ENCODE measurements around the gene REC114. TPM values are rescaled to one million over a fixed set of nuclear protein-coding genes. Genes with fewer than 3 reads are reported as not detected.

Gene REC114
- polyA plus RNA-seq, 1 donor (not counting 4 experiments of a cell fraction or from before 2014, with no cell fraction given) = not detected

DNA sequence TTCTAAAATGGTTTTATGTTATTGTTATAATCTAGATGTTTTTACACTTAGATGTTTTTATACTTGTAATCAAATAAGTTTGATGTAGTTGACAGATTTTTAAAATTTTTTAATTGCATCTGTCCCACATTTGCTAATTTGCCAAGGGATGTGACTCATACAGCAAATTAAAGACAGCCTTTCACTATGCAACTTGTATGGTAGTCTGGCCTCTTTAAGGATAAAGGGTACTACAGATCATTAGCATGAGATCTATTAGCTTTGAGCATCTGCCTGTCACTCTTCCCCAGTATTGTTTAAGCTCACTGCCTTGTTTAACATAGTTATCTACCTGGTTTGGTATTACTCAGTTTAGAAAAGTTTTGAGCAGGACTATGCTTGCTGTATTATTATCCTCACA is 107.2 kb downstream of the REC114 start:
- no peaks in the 10 kb centered on the region for H4K20me1 ChIP-seq (ENCODE audit: control insufficient read depth, extremely low read depth, insufficient read depth, low read length)
- H3K9ac ChIP-seq (ENCODE audit: control insufficient read depth, extremely low read depth, insufficient read depth, low read length) = no peak overlapping the region
- H3K4me2 ChIP-seq (ENCODE audit: control insufficient read depth, extremely low read depth, insufficient read depth, low read depth, low read length) = no peak overlapping the region
- H3K27ac ChIP-seq (ENCODE audit: control insufficient read depth, insufficient read depth, low read length) = no peak overlapping the region
- H3K36me3 ChIP-seq (ENCODE audit: control insufficient read depth in 2 of 2, extremely low read depth in 1 of 2, insufficient read depth in 2 of 2, low read length in 2 of 2) = peaks cover 5 to 7% of the 10 kb centered on the region in 2 experiments
- no peak overlapping the region for H3K4me3 ChIP-seq (ENCODE audit: control insufficient read depth in 2 of 3, extremely low read depth in 1 of 3, insufficient read depth in 2 of 3, low read depth in 1 of 3, low read length in 3 of 3)
- DNase-seq (ENCODE audit: low read depth, low spot score) (no peak), FAIRE-seq (no peak)
- no peaks in the 10 kb centered on the region for H3K4me1 ChIP-seq (ENCODE audit: control insufficient read depth, extremely low read depth, insufficient read depth, low read length)
- H3K27me3 ChIP-seq (ENCODE audit: control insufficient read depth, extremely low read depth, insufficient read depth, low read length) = no peaks in the 10 kb centered on the region
- no peaks in the 10 kb centered on the region for H3K79me2 ChIP-seq (ENCODE audit: control insufficient read depth, insufficient read depth, low read length)
- H3K9me3 ChIP-seq (ENCODE audit: control insufficient read depth, low read depth, low read length) = no peaks in the 10 kb centered on the region
- no peaks in the 10 kb centered on the region for H3K9me1 ChIP-seq (ENCODE audit: control insufficient read depth, extremely low read depth, insufficient read depth, low read length)
- H2AFZ ChIP-seq (ENCODE audit: control insufficient read depth, low read length) = no peak overlapping the region
- dilution Hi-C loops (cut with MboI; ENCODE audit: extremely low pct_ligation_motif_present, low sequenced_read_pairs) = no loop called here
- TF ChIP-seq CTCF (optimal IDR thresholded peaks at IDR 0.05 in 1 of 3, IDR thresholded peaks at IDR 0.05 in 1 of 3, conservative IDR thresholded peaks at IDR 0.05 in 1 of 3; ENCODE audit: extremely low read depth in 1 of 3, insufficient read depth in 2 of 3, low read length in 3 of 3) (no peak), EZH2 (IDR thresholded peaks at IDR 0.05; ENCODE audit: low read length) (no peak)

DNA sequence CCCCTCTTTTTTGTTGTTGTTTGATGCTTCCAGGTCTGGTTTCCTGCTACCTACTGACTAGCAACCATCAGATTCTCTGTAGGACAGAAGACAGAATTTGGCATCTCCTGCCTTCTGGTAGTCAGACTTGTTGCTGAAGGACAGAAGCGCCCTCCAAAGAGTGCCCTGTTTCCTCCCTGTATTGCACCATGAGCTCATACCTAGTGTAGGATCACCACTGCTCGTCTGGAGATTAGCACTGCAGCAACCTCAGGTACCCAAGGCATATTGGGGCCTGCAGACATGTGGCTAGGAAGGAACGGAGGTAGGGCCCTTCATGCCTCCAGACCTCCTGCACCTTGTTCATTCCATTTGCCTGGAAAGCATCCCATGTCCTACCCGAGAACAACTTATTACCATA is 112.1 kb downstream of the REC114 start:
- Histone ChIP-seq H3K9ac (ENCODE audit: control insufficient read depth, extremely low read depth, insufficient read depth, low read length) (no peak overlapping the region), H4K20me1 (ENCODE audit: control insufficient read depth, extremely low read depth, insufficient read depth, low read length) (no peaks in the 10 kb centered on the region), H3K4me3 (ENCODE audit: control insufficient read depth in 2 of 3, extremely low read depth in 1 of 3, insufficient read depth in 2 of 3, low read depth in 1 of 3, low read length in 3 of 3) (no peak overlapping the region), H3K4me2 (ENCODE audit: control insufficient read depth, extremely low read depth, insufficient read depth, low read depth, low read length) (no peak overlapping the region), H3K9me1 (ENCODE audit: control insufficient read depth, extremely low read depth, insufficient read depth, low read length) (no peaks in the 10 kb centered on the region), H3K79me2 (ENCODE audit: control insufficient read depth, insufficient read depth, low read length) (no peaks in the 10 kb centered on the region), H3K36me3 (ENCODE audit: control insufficient read depth in 2 of 2, extremely low read depth in 1 of 2, insufficient read depth in 2 of 2, low read length in 2 of 2) (peaks cover 11 to 20% of the 10 kb centered on the region in 2 experiments), H3K4me1 (ENCODE audit: control insufficient read depth, extremely low read depth, insufficient read depth, low read length) (no peaks in the 10 kb centered on the region), H3K27ac (ENCODE audit: control insufficient read depth, insufficient read depth, low read length) (no peak overlapping the region), H2AFZ (ENCODE audit: control insufficient read depth, low read length) (no peak overlapping the region), H3K9me3 (ENCODE audit: control insufficient read depth, low read depth, low read length) (no peaks in the 10 kb centered on the region), H3K27me3 (ENCODE audit: control insufficient read depth, extremely low read depth, insufficient read depth, low read length) (no peaks in the 10 kb centered on the region)
- DNase-seq (ENCODE audit: low read depth, low spot score) (no peak), FAIRE-seq (no peak)
- dilution Hi-C loops (cut with MboI; ENCODE audit: extremely low pct_ligation_motif_present, low sequenced_read_pairs) = no loop called here
- no peak for TF ChIP-seq EZH2 (IDR thresholded peaks at IDR 0.05; ENCODE audit: low read length)

DNA sequence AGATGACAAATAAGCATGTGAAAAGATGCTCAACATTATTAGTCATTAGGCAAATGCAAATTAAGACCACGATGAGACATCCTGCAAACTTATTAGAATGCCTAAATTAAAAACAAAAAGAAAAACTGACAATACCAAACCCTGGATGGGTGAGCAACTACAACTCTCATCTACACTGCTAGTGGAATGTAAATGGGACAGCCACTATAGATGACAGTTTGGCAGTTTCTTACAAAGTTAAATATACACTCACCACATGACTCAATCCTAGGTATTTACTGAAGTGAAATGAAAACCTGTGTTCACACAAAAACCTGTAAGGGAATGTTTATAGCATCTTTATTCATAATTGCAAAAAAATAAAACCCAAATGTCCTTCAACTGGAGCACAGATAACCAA is 115.6 kb downstream of the REC114 start:
- Histone ChIP-seq H2AFZ (ENCODE audit: control insufficient read depth, low read length) (no peak overlapping the region), H3K9me1 (ENCODE audit: control insufficient read depth, extremely low read depth, insufficient read depth, low read length) (no peaks in the 10 kb centered on the region), H3K27me3 (ENCODE audit: control insufficient read depth, extremely low read depth, insufficient read depth, low read length) (no peaks in the 10 kb centered on the region), H3K79me2 (ENCODE audit: control insufficient read depth, insufficient read depth, low read length) (no peaks in the 10 kb centered on the region), H3K9ac (ENCODE audit: control insufficient read depth, extremely low read depth, insufficient read depth, low read length) (no peak overlapping the region), H3K27ac (ENCODE audit: control insufficient read depth, insufficient read depth, low read length) (no peak overlapping the region), H3K4me2 (ENCODE audit: control insufficient read depth, extremely low read depth, insufficient read depth, low read depth, low read length) (no peak overlapping the region), H3K9me3 (ENCODE audit: control insufficient read depth, low read depth, low read length) (no peaks in the 10 kb centered on the region), H3K4me1 (ENCODE audit: control insufficient read depth, extremely low read depth, insufficient read depth, low read length) (no peaks in the 10 kb centered on the region), H3K4me3 (ENCODE audit: control insufficient read depth in 2 of 3, extremely low read depth in 1 of 3, insufficient read depth in 2 of 3, low read depth in 1 of 3, low read length in 3 of 3) (no peak overlapping the region), H3K36me3 (ENCODE audit: control insufficient read depth in 2 of 2, extremely low read depth in 1 of 2, insufficient read depth in 2 of 2, low read length in 2 of 2) (peaks cover 21 to 34% of the 10 kb centered on the region in 2 experiments), H4K20me1 (ENCODE audit: control insufficient read depth, extremely low read depth, insufficient read depth, low read length) (no peaks in the 10 kb centered on the region)
- TF ChIP-seq CTCF (optimal IDR thresholded peaks at IDR 0.05 in 1 of 3, IDR thresholded peaks at IDR 0.05 in 1 of 3, conservative IDR thresholded peaks at IDR 0.05 in 1 of 3; ENCODE audit: extremely low read depth in 1 of 3, insufficient read depth in 2 of 3, low read length in 3 of 3) (no peak), EZH2 (IDR thresholded peaks at IDR 0.05; ENCODE audit: low read length) (no peak)
- dilution Hi-C loops (cut with MboI; ENCODE audit: extremely low pct_ligation_motif_present, low sequenced_read_pairs) = no loop called here
- DNase-seq (ENCODE audit: low read depth, low spot score) = no peak
- FAIRE-seq = no peak
